Measurements from ENCODE around the gene MYH14. TPM values are rescaled to one million over a fixed set of nuclear protein-coding genes. Genes with fewer than 3 reads are reported as not detected.

Gene MYH14
- total and polyA plus RNA-seq, 9 of the 15 experiments (the other 6 are each of a cell fraction or from before 2014, with no cell fraction given): 0.04 to 0.86 (median 0.19) TPM; not detected in 2

DNA sequence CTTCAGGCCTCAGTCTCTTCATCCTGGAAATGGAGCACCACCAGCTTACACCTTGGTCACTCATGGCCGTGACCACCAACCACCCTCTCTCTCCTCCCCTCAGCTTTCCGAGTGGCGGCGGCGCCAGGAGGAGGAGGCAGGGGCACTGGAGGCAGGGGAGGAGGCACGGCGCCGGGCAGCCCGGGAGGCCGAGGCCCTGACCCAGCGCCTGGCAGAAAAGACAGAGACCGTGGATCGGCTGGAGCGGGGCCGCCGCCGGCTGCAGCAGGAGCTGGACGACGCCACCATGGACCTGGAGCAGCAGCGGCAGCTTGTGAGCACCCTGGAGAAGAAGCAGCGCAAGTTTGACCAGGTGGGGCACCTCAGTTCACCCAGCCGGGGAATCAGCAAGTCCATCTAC lies 78.1 kb downstream of the MYH14 start (continued):
- TF ChIP-seq, protein P1, sequence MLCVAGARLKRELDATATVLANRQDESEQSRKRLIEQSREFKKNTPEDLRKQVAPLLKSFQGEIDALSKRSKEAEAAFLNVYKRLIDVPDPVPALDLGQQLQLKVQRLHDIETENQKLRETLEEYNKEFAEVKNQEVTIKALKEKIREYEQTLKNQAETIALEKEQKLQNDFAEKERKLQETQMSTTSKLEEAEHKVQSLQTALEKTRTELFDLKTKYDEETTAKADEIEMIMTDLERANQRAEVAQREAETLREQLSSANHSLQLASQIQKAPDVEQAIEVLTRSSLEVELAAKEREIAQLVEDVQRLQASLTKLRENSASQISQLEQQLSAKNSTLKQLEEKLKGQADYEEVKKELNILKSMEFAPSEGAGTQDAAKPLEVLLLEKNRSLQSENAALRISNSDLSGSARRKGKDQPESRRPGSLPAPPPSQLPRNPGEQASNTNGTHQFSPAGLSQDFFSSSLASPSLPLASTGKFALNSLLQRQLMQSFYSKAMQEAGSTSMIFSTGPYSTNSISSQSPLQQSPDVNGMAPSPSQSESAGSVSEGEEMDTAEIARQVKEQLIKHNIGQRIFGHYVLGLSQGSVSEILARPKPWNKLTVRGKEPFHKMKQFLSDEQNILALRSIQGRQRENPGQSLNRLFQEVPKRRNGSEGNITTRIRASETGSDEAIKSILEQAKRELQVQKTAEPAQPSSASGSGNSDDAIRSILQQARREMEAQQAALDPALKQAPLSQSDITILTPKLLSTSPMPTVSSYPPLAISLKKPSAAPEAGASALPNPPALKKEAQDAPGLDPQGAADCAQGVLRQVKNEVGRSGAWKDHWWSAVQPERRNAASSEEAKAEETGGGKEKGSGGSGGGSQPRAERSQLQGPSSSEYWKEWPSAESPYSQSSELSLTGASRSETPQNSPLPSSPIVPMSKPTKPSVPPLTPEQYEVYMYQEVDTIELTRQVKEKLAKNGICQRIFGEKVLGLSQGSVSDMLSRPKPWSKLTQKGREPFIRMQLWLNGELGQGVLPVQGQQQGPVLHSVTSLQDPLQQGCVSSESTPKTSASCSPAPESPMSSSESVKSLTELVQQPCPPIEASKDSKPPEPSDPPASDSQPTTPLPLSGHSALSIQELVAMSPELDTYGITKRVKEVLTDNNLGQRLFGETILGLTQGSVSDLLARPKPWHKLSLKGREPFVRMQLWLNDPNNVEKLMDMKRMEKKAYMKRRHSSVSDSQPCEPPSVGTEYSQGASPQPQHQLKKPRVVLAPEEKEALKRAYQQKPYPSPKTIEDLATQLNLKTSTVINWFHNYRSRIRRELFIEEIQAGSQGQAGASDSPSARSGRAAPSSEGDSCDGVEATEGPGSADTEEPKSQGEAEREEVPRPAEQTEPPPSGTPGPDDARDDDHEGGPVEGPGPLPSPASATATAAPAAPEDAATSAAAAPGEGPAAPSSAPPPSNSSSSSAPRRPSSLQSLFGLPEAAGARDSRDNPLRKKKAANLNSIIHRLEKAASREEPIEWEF (CRISPR knock-in tag; IDR thresholded peaks at IDR 0.05): no peak
- no peak for TF ChIP-seq U2AF2 (optimal IDR thresholded peaks at IDR 0.05; ENCODE audit: low read depth, low read length)
- TF ChIP-seq RBM22 (IDR thresholded peaks at IDR 0.05; ENCODE audit: low read depth, low read length, poor library complexity, severe bottlenecking): no peak
- TF ChIP-seq ZNF445 (CRISPR knock-in tag; IDR thresholded peaks at IDR 0.05; ENCODE audit: low read depth): no peak
- TF ChIP-seq, protein P2, sequence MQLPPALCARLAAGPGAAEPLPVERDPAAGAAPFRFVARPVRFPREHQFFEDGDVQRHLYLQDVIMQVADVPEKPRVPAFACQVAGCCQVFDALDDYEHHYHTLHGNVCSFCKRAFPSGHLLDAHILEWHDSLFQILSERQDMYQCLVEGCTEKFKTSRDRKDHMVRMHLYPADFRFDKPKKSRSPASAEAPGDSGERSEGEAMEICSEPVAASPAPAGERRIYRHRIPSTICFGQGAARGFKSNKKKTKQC (CRISPR knock-in tag; IDR thresholded peaks at IDR 0.05): no peak
- no peak for TF ChIP-seq HNRNPH1 (optimal IDR thresholded peaks at IDR 0.05; ENCODE audit: low read depth, low read length)

All from K562 (cell line).